ENCODE data around the gene REEP2. TPM values are rescaled to one million over a fixed set of nuclear protein-coding genes. Genes with fewer than 3 reads are reported as not detected.

REEP2 gene
- total RNA-seq, 1 experiment from 2014 or later = 49.0 TPM

DNA sequence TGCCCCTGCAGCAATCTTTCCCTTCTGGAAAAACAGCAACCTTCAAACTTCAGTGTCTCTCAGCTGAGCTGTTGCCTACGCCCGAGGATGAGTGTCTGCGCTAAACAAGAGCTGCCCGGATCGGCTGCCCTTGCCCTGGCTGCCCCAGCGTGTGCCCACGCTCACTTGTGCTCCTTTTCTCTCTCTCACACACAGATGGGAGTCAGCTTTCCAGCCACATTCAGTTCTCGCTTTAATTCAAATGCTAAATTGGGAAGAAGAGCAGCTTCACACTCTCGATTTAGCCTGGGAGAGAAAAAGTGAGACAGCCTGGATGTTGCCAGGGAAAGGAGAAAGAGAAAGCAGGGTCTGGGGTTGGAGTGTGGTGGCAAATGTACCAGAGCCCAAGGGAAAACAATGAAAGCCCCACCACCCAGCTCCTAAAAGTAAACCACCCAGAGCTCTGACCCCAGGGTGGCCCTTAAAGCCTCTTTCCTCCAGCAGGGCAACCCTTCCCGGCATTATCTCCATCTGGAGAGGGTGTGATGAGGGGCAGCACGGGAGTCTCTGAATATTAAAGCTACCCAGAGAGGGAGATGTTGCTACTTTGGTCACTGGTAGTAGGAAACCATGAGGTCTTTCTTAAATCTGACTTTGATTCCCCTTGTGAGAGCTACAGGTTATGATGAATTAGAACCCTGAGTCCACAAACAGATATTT is 16.5 kb downstream of the REEP2 start:
- H2BK20ac ChIP-seq (ENCODE audit: low read depth, low read length, poor library complexity, severe bottlenecking) = no peak overlapping the region
- no peaks in the 10 kb centered on the region for H3K79me2 ChIP-seq (ENCODE audit: insufficient read depth, low read length)
- H3K4ac ChIP-seq (ENCODE audit: low read depth, low read length) = no peak overlapping the region
- H3K4me1 Mint-ChIP-seq = peaks cover 26 to 43% of the 10 kb centered on the region in 2 experiments
- no peak overlapping the region for H4K8ac ChIP-seq (replicated peaks; ENCODE audit: insufficient read length, low read depth, low read length)
- H2AFZ ChIP-seq (ENCODE audit: low read length) = no peak overlapping the region
- H4K91ac ChIP-seq (ENCODE audit: insufficient read length, low read depth, low read length) = no peak overlapping the region
- H2BK12ac ChIP-seq (ENCODE audit: insufficient read length, low read depth, low read length) = no peak overlapping the region
- H3K9me3 ChIP-seq (ENCODE audit: control insufficient read depth, low read depth, low read length) = no peaks in the 10 kb centered on the region
- H3K79me1 ChIP-seq (ENCODE audit: insufficient read depth, low read depth, low read length, poor library complexity, severe bottlenecking) = no peaks in the 10 kb centered on the region
- no peaks in the 10 kb centered on the region for H4K20me1 ChIP-seq (ENCODE audit: control insufficient read depth, insufficient read depth, insufficient read length)
- no peak overlapping the region for H3K27ac ChIP-seq (ENCODE audit: insufficient read length, low read depth, low read length)
- H3K18ac ChIP-seq (ENCODE audit: insufficient read length, low read depth, low read length) = no peak overlapping the region
- no peak overlapping the region for H2BK15ac ChIP-seq (ENCODE audit: low read depth, low read length)
- no peaks in the 10 kb centered on the region; the same call in 1 of the 2 replicates for H3K27me3 Mint-ChIP-seq (ENCODE audit: low read depth)
- H2BK5ac ChIP-seq (ENCODE audit: insufficient read length, low read length) = no peak overlapping the region
- no peak overlapping the region for H3K23ac ChIP-seq (ENCODE audit: insufficient read length, low read depth, low read length)
- TF ChIP-seq, protein P1, sequence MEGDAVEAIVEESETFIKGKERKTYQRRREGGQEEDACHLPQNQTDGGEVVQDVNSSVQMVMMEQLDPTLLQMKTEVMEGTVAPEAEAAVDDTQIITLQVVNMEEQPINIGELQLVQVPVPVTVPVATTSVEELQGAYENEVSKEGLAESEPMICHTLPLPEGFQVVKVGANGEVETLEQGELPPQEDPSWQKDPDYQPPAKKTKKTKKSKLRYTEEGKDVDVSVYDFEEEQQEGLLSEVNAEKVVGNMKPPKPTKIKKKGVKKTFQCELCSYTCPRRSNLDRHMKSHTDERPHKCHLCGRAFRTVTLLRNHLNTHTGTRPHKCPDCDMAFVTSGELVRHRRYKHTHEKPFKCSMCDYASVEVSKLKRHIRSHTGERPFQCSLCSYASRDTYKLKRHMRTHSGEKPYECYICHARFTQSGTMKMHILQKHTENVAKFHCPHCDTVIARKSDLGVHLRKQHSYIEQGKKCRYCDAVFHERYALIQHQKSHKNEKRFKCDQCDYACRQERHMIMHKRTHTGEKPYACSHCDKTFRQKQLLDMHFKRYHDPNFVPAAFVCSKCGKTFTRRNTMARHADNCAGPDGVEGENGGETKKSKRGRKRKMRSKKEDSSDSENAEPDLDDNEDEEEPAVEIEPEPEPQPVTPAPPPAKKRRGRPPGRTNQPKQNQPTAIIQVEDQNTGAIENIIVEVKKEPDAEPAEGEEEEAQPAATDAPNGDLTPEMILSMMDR (conservative IDR thresholded peaks at IDR 0.05) = no peak
- no peaks in the 10 kb centered on the region; the same call in 1 of the 2 replicates for H3K4me1 ChIP-seq (ENCODE audit: insufficient read depth, low read length)
- no peak overlapping the region for H3K14ac ChIP-seq (ENCODE audit: insufficient read depth, low read length)
- DNase-seq = no peak
- H3K4me2 ChIP-seq (ENCODE audit: insufficient read depth, insufficient read length, low read length) = no peak overlapping the region
- H4K5ac ChIP-seq (ENCODE audit: insufficient read length, low read depth, low read length) = no peak overlapping the region
- no CpG with 5 or more reads among the region's 11 CpGs for WGBS (ENCODE audit: extremely low coverage, insufficient read length, low lambda C conversion rate)
- H3T11ph ChIP-seq (ENCODE audit: low read length) = no peak overlapping the region
- no peak overlapping the region for H3K56ac ChIP-seq (ENCODE audit: insufficient read length, low read depth, low read length)
- H3K4me3 Mint-ChIP-seq = peak overlapping the region in 1 of 2 experiments; percentile 10; a peak in 2 of 5 replicates
- H3K23me2 ChIP-seq (ENCODE audit: insufficient read length, low read depth, low read length, poor library complexity, severe bottlenecking) = no peaks in the 10 kb centered on the region
- no peaks in the 10 kb centered on the region for H3K36me3 Mint-ChIP-seq (ENCODE audit: insufficient read depth in 1 of 3, low read depth in 3 of 3)
- peak overlapping the region in 1 of 3 experiments; percentile 90; a peak in 3 of 7 replicates for H3K27ac Mint-ChIP-seq
- H3K9ac ChIP-seq (ENCODE audit: extremely low read depth, insufficient read length, low read length) = no peak overlapping the region
- no peak overlapping the region for H2BK120ac ChIP-seq (ENCODE audit: low read depth, low read length, poor library complexity, severe bottlenecking)
- H3K27me3 ChIP-seq (ENCODE audit: insufficient read depth, low read length) = no peaks in the 10 kb centered on the region
- no peaks in the 10 kb centered on the region; a peak in 1 of 5 replicates for H3K9me3 Mint-ChIP-seq
- H2AK5ac ChIP-seq (ENCODE audit: insufficient read length, low read length) = no peak overlapping the region

Measured in H9 (cell line).